ENCODE measurements around the gene GJD2. TPM values are rescaled to one million over a fixed set of nuclear protein-coding genes. Genes with fewer than 3 reads are reported as not detected.

GJD2 gene
- total RNA-seq, 1 donor from 2014 or later = 0.38 TPM

DNA sequence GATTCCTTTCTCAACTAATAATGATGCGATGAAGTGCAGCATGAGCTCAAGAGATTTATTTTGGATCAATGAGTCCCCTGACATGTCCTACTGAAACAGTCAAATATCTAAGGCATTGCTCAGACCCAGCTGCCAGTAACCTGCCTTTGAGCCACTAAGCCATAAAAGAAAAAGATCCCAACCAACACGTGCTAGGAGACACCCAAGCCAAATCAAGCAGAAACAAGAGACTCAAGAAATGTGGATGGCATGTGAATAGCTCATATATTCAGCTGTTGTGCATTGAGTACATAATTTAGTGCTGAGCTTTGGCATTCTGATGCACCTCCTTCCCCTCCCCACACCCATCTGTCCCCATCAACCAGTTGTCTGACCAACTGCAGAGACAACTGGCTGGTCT lies 29.2 kb downstream of the GJD2 start:
- H3K4me3 Mint-ChIP-seq (ENCODE audit: low read depth) = no peak overlapping the region
- no peaks in the 10 kb centered on the region for H3K9me3 Mint-ChIP-seq (ENCODE audit: low read depth)
- peaks cover 11% of the 10 kb centered on the region for H3K4me1 Mint-ChIP-seq (ENCODE audit: low read depth)
- no peak overlapping the region for H3K27ac Mint-ChIP-seq
- peaks cover 27% of the 10 kb centered on the region for H3K27me3 Mint-ChIP-seq
- no peak for DNase-seq (ENCODE audit: low spot score, unreplicated experiment)
- TF ChIP-seq, protein P1, sequence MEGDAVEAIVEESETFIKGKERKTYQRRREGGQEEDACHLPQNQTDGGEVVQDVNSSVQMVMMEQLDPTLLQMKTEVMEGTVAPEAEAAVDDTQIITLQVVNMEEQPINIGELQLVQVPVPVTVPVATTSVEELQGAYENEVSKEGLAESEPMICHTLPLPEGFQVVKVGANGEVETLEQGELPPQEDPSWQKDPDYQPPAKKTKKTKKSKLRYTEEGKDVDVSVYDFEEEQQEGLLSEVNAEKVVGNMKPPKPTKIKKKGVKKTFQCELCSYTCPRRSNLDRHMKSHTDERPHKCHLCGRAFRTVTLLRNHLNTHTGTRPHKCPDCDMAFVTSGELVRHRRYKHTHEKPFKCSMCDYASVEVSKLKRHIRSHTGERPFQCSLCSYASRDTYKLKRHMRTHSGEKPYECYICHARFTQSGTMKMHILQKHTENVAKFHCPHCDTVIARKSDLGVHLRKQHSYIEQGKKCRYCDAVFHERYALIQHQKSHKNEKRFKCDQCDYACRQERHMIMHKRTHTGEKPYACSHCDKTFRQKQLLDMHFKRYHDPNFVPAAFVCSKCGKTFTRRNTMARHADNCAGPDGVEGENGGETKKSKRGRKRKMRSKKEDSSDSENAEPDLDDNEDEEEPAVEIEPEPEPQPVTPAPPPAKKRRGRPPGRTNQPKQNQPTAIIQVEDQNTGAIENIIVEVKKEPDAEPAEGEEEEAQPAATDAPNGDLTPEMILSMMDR (IDR thresholded peaks at IDR 0.05; ENCODE audit: unreplicated experiment) = no peak
- H3K36me3 Mint-ChIP-seq (ENCODE audit: insufficient read depth) = no peaks in the 10 kb centered on the region

DNA sequence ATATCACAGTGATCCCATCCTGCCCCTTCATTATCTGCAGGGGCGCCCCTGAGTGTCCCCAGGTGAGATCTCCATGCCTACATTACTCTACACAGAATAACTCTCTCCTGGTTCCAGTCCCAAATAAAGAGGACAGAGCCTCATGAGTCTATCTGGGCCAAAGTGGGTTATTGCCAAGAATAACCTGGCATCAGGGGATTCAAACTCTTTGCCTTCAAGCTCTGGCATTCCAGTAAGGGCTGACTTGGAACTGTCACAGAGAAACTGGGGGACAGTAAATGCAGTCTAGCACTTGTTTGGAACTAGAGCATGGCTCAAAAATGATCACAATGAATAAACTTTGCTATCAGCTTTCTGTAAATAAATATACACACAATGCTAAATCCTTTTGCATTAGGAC lies 30.3 kb downstream of the GJD2 start:
- H3K27ac Mint-ChIP-seq = no peak overlapping the region
- DNase-seq (ENCODE audit: low spot score, unreplicated experiment) = no peak
- H3K27me3 Mint-ChIP-seq = peaks cover 33% of the 10 kb centered on the region
- H3K4me1 Mint-ChIP-seq (ENCODE audit: low read depth) = peaks cover 11% of the 10 kb centered on the region
- no peaks in the 10 kb centered on the region for H3K9me3 Mint-ChIP-seq (ENCODE audit: low read depth)
- no peaks in the 10 kb centered on the region for H3K36me3 Mint-ChIP-seq (ENCODE audit: insufficient read depth)
- TF ChIP-seq, protein P1 (IDR thresholded peaks at IDR 0.05; ENCODE audit: unreplicated experiment) = no peak
- H3K4me3 Mint-ChIP-seq (ENCODE audit: low read depth) = no peak overlapping the region

DNA sequence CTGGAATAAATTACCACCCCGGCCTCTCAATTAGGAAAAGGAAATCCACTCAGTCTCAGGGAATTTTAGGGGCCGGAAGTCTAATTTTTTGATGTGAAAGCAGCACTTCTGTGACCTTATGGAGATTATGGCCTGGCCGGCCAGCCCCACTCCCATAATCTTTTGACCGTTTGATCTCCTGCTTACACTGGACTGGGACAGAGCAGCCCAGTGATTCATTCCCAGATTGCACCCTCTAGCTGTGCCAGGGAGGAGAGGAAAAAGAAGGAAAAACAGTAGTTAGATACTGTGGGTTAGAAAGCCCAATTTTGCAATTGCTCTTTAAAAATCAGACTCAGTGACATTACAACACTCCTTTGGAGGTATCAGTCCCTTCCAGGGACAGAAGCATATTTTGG lies 32.4 kb downstream of the GJD2 start:
- Mint-ChIP-seq H3K27me3 (peaks cover 49% of the 10 kb centered on the region), H3K36me3 (ENCODE audit: insufficient read depth) (no peaks in the 10 kb centered on the region), H3K9me3 (ENCODE audit: low read depth) (no peaks in the 10 kb centered on the region), H3K4me1 (ENCODE audit: low read depth) (peaks cover 11% of the 10 kb centered on the region), H3K4me3 (ENCODE audit: low read depth) (peak overlapping the region; percentile 52), H3K27ac (peak overlapping the region; percentile 71)
- TF ChIP-seq, protein P1 (IDR thresholded peaks at IDR 0.05; ENCODE audit: unreplicated experiment) = no peak
- no peak for DNase-seq (ENCODE audit: low spot score, unreplicated experiment)

DNA sequence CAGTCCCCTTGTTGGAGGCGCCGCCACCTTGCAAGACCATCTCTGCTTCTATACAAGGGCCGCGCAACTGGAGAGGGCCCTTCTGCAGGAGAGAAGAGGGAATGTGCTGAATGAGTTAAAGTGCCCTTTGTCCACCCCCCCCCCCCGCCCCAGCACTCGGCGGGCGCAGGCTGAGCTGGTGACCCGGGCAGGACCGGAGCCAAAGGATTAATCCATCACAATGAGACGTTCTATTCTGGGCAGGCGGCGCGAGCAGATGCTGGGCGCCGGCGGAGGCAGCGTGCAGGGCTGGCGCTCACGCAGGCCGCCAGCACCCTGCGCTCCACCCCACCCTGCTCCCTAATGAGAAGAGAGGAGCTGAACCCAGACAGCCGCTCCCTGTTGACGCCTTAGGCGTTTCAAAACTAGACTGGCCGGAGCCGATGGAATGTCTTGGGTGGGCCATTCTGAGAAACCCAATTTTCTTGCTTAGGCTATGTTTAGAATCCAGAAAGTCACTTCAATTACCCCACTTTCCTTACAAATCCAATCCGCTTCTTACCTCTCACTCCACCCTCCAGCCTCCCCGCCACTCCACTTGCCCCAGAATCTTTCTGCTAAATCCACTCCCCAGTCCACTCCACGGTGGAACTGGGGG lies 32.9 kb downstream of the GJD2 start:
- Mint-ChIP-seq H3K27me3 (peaks cover 52% of the 10 kb centered on the region), H3K27ac (peak overlapping the region; percentile 71), H3K4me3 (ENCODE audit: low read depth) (peak overlapping the region; percentile 52), H3K4me1 (ENCODE audit: low read depth) (peaks cover 11% of the 10 kb centered on the region), H3K9me3 (ENCODE audit: low read depth) (no peaks in the 10 kb centered on the region), H3K36me3 (ENCODE audit: insufficient read depth) (no peaks in the 10 kb centered on the region)
- no peak for DNase-seq (ENCODE audit: low spot score, unreplicated experiment)
- TF ChIP-seq, protein P1 (IDR thresholded peaks at IDR 0.05; ENCODE audit: unreplicated experiment) = no peak

DNA sequence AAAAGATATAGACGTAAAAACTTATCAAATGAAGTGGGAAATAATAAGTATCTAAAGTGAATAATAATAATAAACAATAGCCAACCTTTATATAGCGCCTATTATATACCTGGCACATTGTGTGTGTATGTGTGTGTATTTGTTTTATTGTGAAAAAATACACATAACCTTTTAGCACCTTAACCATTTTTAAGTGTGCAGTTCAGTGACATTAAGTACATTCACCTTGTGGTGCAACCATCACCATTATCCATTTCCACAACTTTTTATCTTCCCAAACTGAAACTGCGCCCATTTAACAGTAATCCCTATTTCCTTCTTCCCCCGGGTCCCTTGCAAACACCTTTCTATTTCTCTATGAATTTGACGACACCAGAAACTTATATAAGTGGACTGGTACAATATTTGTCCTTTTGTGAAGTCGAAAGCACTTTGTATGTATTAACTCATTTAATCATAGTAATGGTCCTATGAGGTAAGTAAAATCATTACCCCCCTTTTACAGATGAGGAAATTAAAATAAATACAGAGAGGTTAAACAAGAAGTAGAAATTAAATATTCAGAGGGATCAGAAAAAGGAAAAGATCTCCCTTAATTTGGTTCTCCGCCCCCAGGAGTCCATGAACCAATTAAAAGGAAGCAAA lies 33.5 kb downstream of the GJD2 start:
- Mint-ChIP-seq H3K27ac (no peak overlapping the region), H3K4me1 (ENCODE audit: low read depth) (peaks cover 11% of the 10 kb centered on the region), H3K36me3 (ENCODE audit: insufficient read depth) (no peaks in the 10 kb centered on the region), H3K27me3 (peaks cover 53% of the 10 kb centered on the region), H3K4me3 (ENCODE audit: low read depth) (peak overlapping the region; percentile 41), H3K9me3 (ENCODE audit: low read depth) (no peaks in the 10 kb centered on the region)
- TF ChIP-seq, protein P1 (IDR thresholded peaks at IDR 0.05; ENCODE audit: unreplicated experiment) = no peak
- no peak for DNase-seq (ENCODE audit: low spot score, unreplicated experiment)

Measured in progenitor cell of endocrine pancreas (in vitro differentiated cells).